ENCODE measurements around the gene PELI1.

DNA sequence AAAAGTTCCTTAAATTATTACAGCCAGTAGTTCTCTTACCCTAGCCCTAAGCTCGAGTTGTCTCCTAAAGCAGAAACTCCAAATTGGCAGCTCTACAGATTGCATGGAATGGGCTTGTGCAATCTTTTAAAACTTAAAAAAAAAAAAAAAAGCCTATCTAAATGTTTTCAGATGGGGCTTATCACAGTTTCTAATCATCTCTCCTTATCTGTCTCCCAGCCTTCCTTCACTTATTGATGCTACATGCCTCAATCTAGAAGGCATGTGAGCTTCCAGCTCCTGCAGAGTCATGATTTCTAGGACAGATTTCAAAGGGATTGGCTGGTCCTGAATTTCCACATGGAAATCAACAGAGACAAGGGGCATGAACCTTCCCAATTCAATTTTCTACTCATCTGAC is 33.1 kb upstream of the PELI1 start:
- TF ChIP-seq ZBTB1 (tag by site-specific recombination; IDR thresholded peaks at IDR 0.05) (no peak), ZNF121 (tag by site-specific recombination; IDR thresholded peaks at IDR 0.05) (no peak), ZNF266 (tag by site-specific recombination; IDR thresholded peaks at IDR 0.05; ENCODE audit: low read depth) (no peak), ZNF24 (tag by site-specific recombination; IDR thresholded peaks at IDR 0.05) (no peak), ZNF223 (tag by site-specific recombination; IDR thresholded peaks at IDR 0.05) (no peak), ZNF571 (tag by site-specific recombination; IDR thresholded peaks at IDR 0.05) (no peak)
- TF ChIP-seq, protein P1, sequence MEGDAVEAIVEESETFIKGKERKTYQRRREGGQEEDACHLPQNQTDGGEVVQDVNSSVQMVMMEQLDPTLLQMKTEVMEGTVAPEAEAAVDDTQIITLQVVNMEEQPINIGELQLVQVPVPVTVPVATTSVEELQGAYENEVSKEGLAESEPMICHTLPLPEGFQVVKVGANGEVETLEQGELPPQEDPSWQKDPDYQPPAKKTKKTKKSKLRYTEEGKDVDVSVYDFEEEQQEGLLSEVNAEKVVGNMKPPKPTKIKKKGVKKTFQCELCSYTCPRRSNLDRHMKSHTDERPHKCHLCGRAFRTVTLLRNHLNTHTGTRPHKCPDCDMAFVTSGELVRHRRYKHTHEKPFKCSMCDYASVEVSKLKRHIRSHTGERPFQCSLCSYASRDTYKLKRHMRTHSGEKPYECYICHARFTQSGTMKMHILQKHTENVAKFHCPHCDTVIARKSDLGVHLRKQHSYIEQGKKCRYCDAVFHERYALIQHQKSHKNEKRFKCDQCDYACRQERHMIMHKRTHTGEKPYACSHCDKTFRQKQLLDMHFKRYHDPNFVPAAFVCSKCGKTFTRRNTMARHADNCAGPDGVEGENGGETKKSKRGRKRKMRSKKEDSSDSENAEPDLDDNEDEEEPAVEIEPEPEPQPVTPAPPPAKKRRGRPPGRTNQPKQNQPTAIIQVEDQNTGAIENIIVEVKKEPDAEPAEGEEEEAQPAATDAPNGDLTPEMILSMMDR (tag by site-specific recombination; IDR thresholded peaks at IDR 0.05) = no peak
- TF ChIP-seq, protein P2, sequence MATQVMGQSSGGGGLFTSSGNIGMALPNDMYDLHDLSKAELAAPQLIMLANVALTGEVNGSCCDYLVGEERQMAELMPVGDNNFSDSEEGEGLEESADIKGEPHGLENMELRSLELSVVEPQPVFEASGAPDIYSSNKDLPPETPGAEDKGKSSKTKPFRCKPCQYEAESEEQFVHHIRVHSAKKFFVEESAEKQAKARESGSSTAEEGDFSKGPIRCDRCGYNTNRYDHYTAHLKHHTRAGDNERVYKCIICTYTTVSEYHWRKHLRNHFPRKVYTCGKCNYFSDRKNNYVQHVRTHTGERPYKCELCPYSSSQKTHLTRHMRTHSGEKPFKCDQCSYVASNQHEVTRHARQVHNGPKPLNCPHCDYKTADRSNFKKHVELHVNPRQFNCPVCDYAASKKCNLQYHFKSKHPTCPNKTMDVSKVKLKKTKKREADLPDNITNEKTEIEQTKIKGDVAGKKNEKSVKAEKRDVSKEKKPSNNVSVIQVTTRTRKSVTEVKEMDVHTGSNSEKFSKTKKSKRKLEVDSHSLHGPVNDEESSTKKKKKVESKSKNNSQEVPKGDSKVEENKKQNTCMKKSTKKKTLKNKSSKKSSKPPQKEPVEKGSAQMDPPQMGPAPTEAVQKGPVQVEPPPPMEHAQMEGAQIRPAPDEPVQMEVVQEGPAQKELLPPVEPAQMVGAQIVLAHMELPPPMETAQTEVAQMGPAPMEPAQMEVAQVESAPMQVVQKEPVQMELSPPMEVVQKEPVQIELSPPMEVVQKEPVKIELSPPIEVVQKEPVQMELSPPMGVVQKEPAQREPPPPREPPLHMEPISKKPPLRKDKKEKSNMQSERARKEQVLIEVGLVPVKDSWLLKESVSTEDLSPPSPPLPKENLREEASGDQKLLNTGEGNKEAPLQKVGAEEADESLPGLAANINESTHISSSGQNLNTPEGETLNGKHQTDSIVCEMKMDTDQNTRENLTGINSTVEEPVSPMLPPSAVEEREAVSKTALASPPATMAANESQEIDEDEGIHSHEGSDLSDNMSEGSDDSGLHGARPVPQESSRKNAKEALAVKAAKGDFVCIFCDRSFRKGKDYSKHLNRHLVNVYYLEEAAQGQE (tag by site-specific recombination; IDR thresholded peaks at IDR 0.05) = no peak
